ENCODE results near the gene KCNN1. TPM values are rescaled to one million over a fixed set of nuclear protein-coding genes. Genes with fewer than 3 reads are reported as not detected.

The KCNN1 gene
- total RNA-seq, 1 experiment from 2014 or later = 0.90 TPM

DNA sequence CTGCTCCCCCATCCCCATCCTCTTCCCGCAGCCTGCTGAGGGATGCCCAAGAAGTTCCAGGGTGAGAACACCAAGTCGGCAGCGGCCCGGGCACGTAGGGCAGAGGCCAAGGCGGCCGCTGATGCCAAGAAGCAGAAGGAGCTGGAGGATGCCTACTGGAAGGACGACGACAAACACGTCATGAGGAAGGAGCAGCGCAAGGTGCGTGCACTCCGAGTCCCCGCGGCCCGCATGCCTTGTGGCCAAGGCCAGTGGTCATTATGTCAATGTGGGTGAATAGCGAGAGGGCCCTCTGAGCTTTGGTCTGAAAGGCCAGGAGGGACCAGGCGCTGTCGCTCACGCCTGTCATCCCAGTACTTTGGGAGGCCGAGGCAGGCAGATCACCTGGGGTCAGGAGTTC, 30.5 kb upstream of the KCNN1 start:
- in situ Hi-C loops (cut with HindIII; ENCODE audit: low pct_unique_long_range_greater_than_20kb, low sequenced_read_pairs) = no loop called here
- Histone ChIP-seq H3K4me1 (ENCODE audit: control insufficient read depth, insufficient read depth, low read length) (peaks cover 11% of the 10 kb centered on the region; the same call in 1 of the 2 replicates), H3K4me3 (ENCODE audit: low read depth in 2 of 2, low read length in 2 of 2) (no peak overlapping the region), H3K36me3 (ENCODE audit: control insufficient read depth, insufficient read depth, low read length) (peaks cover 4% of the 10 kb centered on the region; the same call in 1 of the 2 replicates), H3K27ac (ENCODE audit: low read length) (no peak overlapping the region), H3K27me3 (ENCODE audit: control insufficient read depth, insufficient read depth, low read length) (no peaks in the 10 kb centered on the region), H3K9me3 (ENCODE audit: control insufficient read depth, insufficient read depth, low read depth, low read length) (no peaks in the 10 kb centered on the region)
- ChIA-PET POLR2A (interaction anchor here (0.6 kb wide), 1 partner anchor 62 kb away, joined by 12 read pairs; no protein-coding TSS in a partner anchor), CTCF (no interaction called here)
- ATAC-seq (no peak), DNase-seq (ENCODE audit: low read depth, low spot score) (no peak)
- TF ChIP-seq, protein P1, sequence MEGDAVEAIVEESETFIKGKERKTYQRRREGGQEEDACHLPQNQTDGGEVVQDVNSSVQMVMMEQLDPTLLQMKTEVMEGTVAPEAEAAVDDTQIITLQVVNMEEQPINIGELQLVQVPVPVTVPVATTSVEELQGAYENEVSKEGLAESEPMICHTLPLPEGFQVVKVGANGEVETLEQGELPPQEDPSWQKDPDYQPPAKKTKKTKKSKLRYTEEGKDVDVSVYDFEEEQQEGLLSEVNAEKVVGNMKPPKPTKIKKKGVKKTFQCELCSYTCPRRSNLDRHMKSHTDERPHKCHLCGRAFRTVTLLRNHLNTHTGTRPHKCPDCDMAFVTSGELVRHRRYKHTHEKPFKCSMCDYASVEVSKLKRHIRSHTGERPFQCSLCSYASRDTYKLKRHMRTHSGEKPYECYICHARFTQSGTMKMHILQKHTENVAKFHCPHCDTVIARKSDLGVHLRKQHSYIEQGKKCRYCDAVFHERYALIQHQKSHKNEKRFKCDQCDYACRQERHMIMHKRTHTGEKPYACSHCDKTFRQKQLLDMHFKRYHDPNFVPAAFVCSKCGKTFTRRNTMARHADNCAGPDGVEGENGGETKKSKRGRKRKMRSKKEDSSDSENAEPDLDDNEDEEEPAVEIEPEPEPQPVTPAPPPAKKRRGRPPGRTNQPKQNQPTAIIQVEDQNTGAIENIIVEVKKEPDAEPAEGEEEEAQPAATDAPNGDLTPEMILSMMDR (IDR thresholded peaks at IDR 0.05) = no peak
- TF ChIP-seq SIN3A (IDR thresholded peaks at IDR 0.05; ENCODE audit: borderline replicate concordance, insufficient read depth, low read depth, low read length) = no peak
- no peak for TF ChIP-seq POLR2AphosphoS5 (IDR thresholded peaks at IDR 0.05; ENCODE audit: low read depth, low read length)
- TF ChIP-seq TCF7L2 (IDR thresholded peaks at IDR 0.05; ENCODE audit: low read depth, low read length) = no peak
- no peak for TF ChIP-seq REST (IDR thresholded peaks at IDR 0.05; ENCODE audit: insufficient read depth in 1 of 2, low read depth in 2 of 2, low read length in 1 of 2)
- intact Hi-C loops (cut with micrococcal nuclease; ENCODE audit: unreplicated experiment) = no loop called here
- no TSS peak for BruUV-seq (replicated peaks)

- ATAC-seq = no peak
- H3K4me1 ChIP-seq (ENCODE audit: control insufficient read depth, insufficient read depth, low read length) = peaks cover 4% of the 10 kb centered on the region; the same call in 1 of the 2 replicates
- TF ChIP-seq SIN3A (IDR thresholded peaks at IDR 0.05; ENCODE audit: borderline replicate concordance, insufficient read depth, low read depth, low read length) (no peak), TCF7L2 (IDR thresholded peaks at IDR 0.05; ENCODE audit: low read depth, low read length) (no peak), REST (IDR thresholded peaks at IDR 0.05; ENCODE audit: insufficient read depth in 1 of 2, low read depth in 2 of 2, low read length in 1 of 2) (no peak), POLR2AphosphoS5 (IDR thresholded peaks at IDR 0.05; ENCODE audit: low read depth, low read length) (no peak)
- TF ChIP-seq, protein P1 (IDR thresholded peaks at IDR 0.05) = no peak
- no peak overlapping the region for H3K27ac ChIP-seq (ENCODE audit: low read length)
- H3K9me3 ChIP-seq (ENCODE audit: control insufficient read depth, insufficient read depth, low read depth, low read length) = no peaks in the 10 kb centered on the region
- intact Hi-C loops (cut with micrococcal nuclease; ENCODE audit: unreplicated experiment) = no loop called here
- peaks cover 4% of the 10 kb centered on the region; the same call in 1 of the 2 replicates for H3K36me3 ChIP-seq (ENCODE audit: control insufficient read depth, insufficient read depth, low read length)
- in situ Hi-C loops (cut with HindIII; ENCODE audit: low pct_unique_long_range_greater_than_20kb, low sequenced_read_pairs) = no loop called here
- POLR2A ChIA-PET = no interaction called here
- H3K4me3 ChIP-seq (ENCODE audit: low read depth in 2 of 2, low read length in 2 of 2) = no peak overlapping the region
- BruUV-seq (replicated peaks) = no TSS peak
- CTCF ChIA-PET = interaction anchor here (0.5 to 1.2 kb wide), 6 partner anchors 10 to 78 kb away, joined by 3 to 23 read pairs (median 8); no protein-coding TSS in a partner anchor
- no peaks in the 10 kb centered on the region for H3K27me3 ChIP-seq (ENCODE audit: control insufficient read depth, insufficient read depth, low read length)
- DNase-seq (ENCODE audit: low read depth, low spot score) = no peak
Observed at GRCh38 chr19:17937371-17937900, 29.5 kb upstream of the KCNN1 start.

All from Panc1 (cell line).